GM12878 (cell line): ENCODE results near the gene APPL2. TPM values are rescaled to one million over a fixed set of nuclear protein-coding genes. Genes with fewer than 3 reads are reported as not detected.

Source experiments
- ATAC-seq: fragments of 200-7000 bp; cut with Tn5 transposase; 3 replicates; pipeline ENCODE4 v1.9.1; 2020; ENCODE audit warnings: mild to moderate bottlenecking, moderate library complexity
- BruUV-seq: library from RNA; stranded (reverse); fragments of 400-500 nt; replicated peaks from 2 replicates; lab custom pipeline; 2021; lab: Mats Ljungman, UMichigan
- CTCF ChIA-PET: fragments of 300-600 bp; sonication (Branson Sonifier 250); formaldehyde crosslinking; extraction: SDS; loops from one replicate; lab custom pipeline; 2021; ENCODE audit warnings: inconsistent platforms; lab: Yijun Ruan, JAX
- POLR2A ChIA-PET: fragments of 350-600 bp; formaldehyde crosslinking; extraction: SDS; loops from one replicate; lab custom pipeline; 2021; ENCODE audit warnings: inconsistent platforms; lab: Charles Lee
- RAD21 ChIA-PET: fragments of 300-600 bp; sonication (Branson Sonifier 250); formaldehyde crosslinking; loops from one replicate; lab custom pipeline; 2023; ENCODE audit warnings: antibody characterized with exemption; ENCODE audit not compliant: unreplicated experiment; lab: Charles Lee
- SMC1A ChIA-PET: fragments of 300-600 bp; sonication (Branson Sonifier 250); formaldehyde crosslinking; loops from one replicate; lab custom pipeline; 2023; ENCODE audit not compliant: unreplicated experiment, uncharacterized antibody; lab: Charles Lee
- DNase-seq: peaks from one replicate; pipeline ENCODE4 v3.0.0-alpha.2; 2011; ENCODE audit warnings: low read depth, low spot score
- FAIRE-seq: peaks from 3 replicates; lab custom pipeline; 2011; peaks lifted over from hg19 to GRCh38; lab: Jason Lieb, UNC
- H2AFZ ChIP-seq: 2 replicates; pipeline ENCODE4 v1.6.0; 2011; ENCODE audit warnings: low read depth, low read length, control low read depth; ENCODE audit not compliant: control insufficient read depth
- H3K27ac ChIP-seq: 2 replicates; pipeline ENCODE4 v1.5.1; 2011; ENCODE audit warnings: control low read depth; ENCODE audit not compliant: control insufficient read depth, insufficient read depth
- H3K27me3 ChIP-seq, 2 experiments: replicated peaks in 1 of 2; 2 replicates each; pipeline versions ENCODE4 v1.6.0 to v1.6.1; 2011; ENCODE audit warnings: low read length in 1 of 2; ENCODE audit not compliant: control insufficient read depth in 2 of 2, insufficient read depth in 2 of 2
- H3K36me3 ChIP-seq, 2 experiments: 2 replicates each; pipeline ENCODE4 v1.5.1; 2011; ENCODE audit warnings: low read length in 1 of 2; ENCODE audit not compliant: control insufficient read depth in 2 of 2, insufficient read depth in 2 of 2
- H3K4me1 ChIP-seq: 2 replicates; pipeline ENCODE4 v1.6.1; 2011; ENCODE audit warnings: mild to moderate bottlenecking, low read length, moderate library complexity, mixed read lengths; ENCODE audit not compliant: control insufficient read depth, insufficient read depth
- H3K4me2 ChIP-seq: 2 replicates; pipeline ENCODE4 v1.6.0; 2011; ENCODE audit warnings: control low read depth; ENCODE audit not compliant: control insufficient read depth, insufficient read depth
- H3K4me3 ChIP-seq: fragments of 200-600 bp; sonication (generic); 2 replicates; pipeline ENCODE4 v1.5.1; 2016
- H3K79me2 ChIP-seq: 2 replicates; pipeline ENCODE4 v1.6.0; 2011; ENCODE audit warnings: low read length; ENCODE audit not compliant: control insufficient read depth, insufficient read depth
- H3K9ac ChIP-seq: 2 replicates; pipeline ENCODE4 v1.8.0; 2011; ENCODE audit warnings: low read length, control low read depth, mixed read lengths; ENCODE audit not compliant: control insufficient read depth, insufficient read depth
- H3K9me3 ChIP-seq: replicated peaks from 3 replicates; pipeline ENCODE4 v1.5.1; 2011; ENCODE audit warnings: mild to moderate bottlenecking, low read length; ENCODE audit not compliant: control insufficient read depth, insufficient read depth
- H4K20me1 ChIP-seq: 2 replicates; pipeline ENCODE4 v1.6.0; 2011; ENCODE audit not compliant: control insufficient read depth, insufficient read depth
- BHLHE40 ChIP-seq, 2 experiments: fragments of 450-650 bp in 1 of 2; IDR thresholded peaks; 2 replicates each; pipeline ENCODE4 v1.6.1; 2011 to 2017; ENCODE audit warnings: low read depth in 2 of 2, borderline replicate concordance in 1 of 2, improper control_type of control experiment in 1 of 2, low read length in 1 of 2, mild to moderate bottlenecking in 1 of 2
- JUND ChIP-seq: IDR thresholded peaks from 2 replicates; pipeline ENCODE4 v1.6.1; 2012; ENCODE audit warnings: low read depth, mild to moderate bottlenecking, low read length, improper control_type of control experiment, moderate library complexity
- NFYB ChIP-seq: IDR thresholded peaks from 2 replicates; pipeline ENCODE4 v1.6.1; 2011; ENCODE audit warnings: low read depth, mild to moderate bottlenecking, low read length, improper control_type of control experiment, moderate library complexity; ENCODE audit not compliant: insufficient read depth
- POLR2AphosphoS5 ChIP-seq: IDR thresholded peaks from 2 replicates; pipeline ENCODE4 v1.6.1; 2011; ENCODE audit warnings: mild to moderate bottlenecking, low read length, inconsistent platforms
- RAD21 ChIP-seq: IDR thresholded peaks from 2 replicates; pipeline ENCODE4 v1.6.1; 2011; ENCODE audit warnings: mild to moderate bottlenecking, low read depth, low read length, moderate library complexity; ENCODE audit not compliant: insufficient read depth
- RELA ChIP-seq: fragments of 450-650 bp; IDR thresholded peaks from 2 replicates; pipeline ENCODE4 v1.8.0; 2014; ENCODE audit warnings: borderline replicate concordance; ENCODE audit not compliant: partially characterized antibody
- SUPT20H ChIP-seq: IDR thresholded peaks from 2 replicates; pipeline ENCODE4 v1.6.1; 2011; ENCODE audit warnings: low read depth, mild to moderate bottlenecking, low read length, moderate library complexity, borderline replicate concordance; ENCODE audit not compliant: control insufficient read depth
- WGBS: methylation state at CpG from one replicate; pipeline ENCODE4 v1.1.6; 2016; ENCODE audit warnings: low lambda C conversion rate; ENCODE audit not compliant: insufficient replicate concordance, insufficient coverage; ENCODE audit errors: missing lambda C conversion rate; 5-methylcytosine and 5-hydroxymethylcytosine counted together
- in situ Hi-C: fragments of 300-500 bp; cut with MboI; formaldehyde crosslinking; loops from 9 replicates; pipeline ENCODE4 v1.14.3; 2018; ENCODE audit warnings: mixed read lengths
- intact Hi-C: fragments of 100-400 bp; cut with micrococcal nuclease; formaldehyde crosslinking; loops from one replicate; pipeline ENCODE4 v1.14.2; 2022; ENCODE audit not compliant: unreplicated experiment
- polyA plus RNA-seq, 11 experiments: library from polyadenylated mRNA; depleted of rRNA in 4 of 11; unstranded in 6 of 11; stranded (reverse) in 5 of 11; fragments of >200 nt; fragmentation: Nextera tagmentation in 4 of 11; fragmentation: Illumina TruSeq in 1 of 11; extraction: Ambion mirVana in 4 of 11; extraction: Trizol in 1 of 11; gene quantifications; 1 replicate in 1 of 11; 2 replicates in 10 of 11; pipeline versions ENCODE4 v1.2.1 to v1.2.3, GENCODE V29; 2011 to 2016; ENCODE audit warnings: inconsistent platforms in 2 of 11, missing spikeins in 2 of 11, low read depth in 1 of 11
- total RNA-seq, 4 experiments: library from RNA; depleted of rRNA in 3 of 4; stranded (reverse); fragments of >200 nt in 3 of 4; fragmentation: Illumina TruSeq in 1 of 4; extraction: Trizol in 1 of 4; gene quantifications; 2 replicates each; pipeline versions ENCODE4 v1.2.1 to v1.2.3, GENCODE V29; 2013 to 2021
- TF ChIP-seq, protein P1 (sequence below): fragments of 450-650 bp; IDR thresholded peaks from 2 replicates; pipeline ENCODE4 v1.6.1; 2017; ENCODE audit warnings: mild to moderate bottlenecking, moderate library complexity

Gene APPL2
- total and polyA plus RNA-seq, 10 of the 15 experiments (the other 5 are each of a cell fraction or from before 2014, with no cell fraction given): 1.9 to 14.2 (median 7.5) TPM

DNA sequence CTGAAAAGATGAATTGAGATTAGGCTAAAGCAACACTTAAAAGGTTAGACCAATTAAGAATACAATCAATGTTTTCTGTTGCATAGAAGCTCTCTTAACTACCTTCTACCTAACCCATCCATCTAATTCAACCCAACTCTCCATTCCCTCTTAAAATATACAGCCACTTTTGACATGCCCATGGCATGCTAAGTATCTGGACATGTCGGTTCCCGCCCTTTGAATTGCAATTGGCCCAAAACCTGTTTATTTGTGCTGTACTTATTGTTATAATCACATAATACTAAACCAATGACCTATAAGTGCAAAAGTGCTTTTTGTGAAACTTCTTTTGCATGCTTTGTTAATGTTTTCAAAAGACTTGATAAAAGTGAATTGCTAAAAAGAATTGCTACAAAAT, 37.6 kb upstream of the APPL2 start (continued):
- no peak for TF ChIP-seq POLR2AphosphoS5
- TF ChIP-seq RAD21: no peak

DNA sequence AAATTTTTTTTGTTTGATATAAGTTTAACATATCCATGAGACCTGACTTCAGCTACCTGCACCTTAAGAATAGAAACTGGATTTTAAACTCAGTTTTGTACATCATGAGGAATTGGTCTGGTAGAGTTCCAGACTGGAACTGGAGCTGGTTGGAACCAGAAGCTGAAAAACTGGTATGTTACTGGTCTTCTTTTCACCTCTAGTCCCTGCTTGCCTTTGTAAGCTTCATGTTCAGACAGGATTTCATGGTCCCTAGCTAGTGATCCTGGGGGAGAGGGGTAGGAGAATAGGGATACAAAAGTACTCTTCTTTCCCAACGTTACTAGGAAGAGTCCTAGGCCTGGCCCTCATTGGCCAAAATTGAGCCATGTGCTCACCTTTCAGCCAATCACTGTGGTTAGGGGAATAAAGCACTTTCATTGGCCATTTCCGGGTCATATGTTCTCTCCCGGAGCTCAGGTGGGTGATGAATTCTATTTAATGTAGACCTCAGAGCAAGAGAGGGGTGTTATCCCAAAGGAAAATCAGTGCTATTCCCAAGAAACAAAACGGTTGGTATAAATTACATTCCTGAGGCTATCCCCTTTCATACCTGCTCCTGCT, 36.9 kb upstream of the APPL2 start:
- ChIA-PET RAD21 (no interaction called here), POLR2A (no interaction called here), SMC1A (interaction anchor here (1.0 to 1.7 kb wide), 3 partner anchors 9 to 218 kb away, joined by 3 to 4 read pairs (median 3); no protein-coding TSS in a partner anchor), CTCF (interaction anchor here (1.1 kb wide), 1 partner anchor 107 kb away, joined by 3 read pairs; no protein-coding TSS in a partner anchor)
- intact Hi-C loops (no loop called here), in situ Hi-C loops (no loop called here)
- Histone ChIP-seq H3K4me3 (no peak overlapping the region), H3K79me2 (no peaks in the 10 kb centered on the region), H2AFZ (no peak overlapping the region), H3K27me3 (no peaks in the 10 kb centered on the region), H3K9me3 (no peaks in the 10 kb centered on the region), H3K9ac (no peak overlapping the region), H4K20me1 (no peaks in the 10 kb centered on the region), H3K27ac (no peak overlapping the region), H3K4me1 (no peaks in the 10 kb centered on the region), H3K36me3 (no peaks in the 10 kb centered on the region), H3K4me2 (no peak overlapping the region)
- ATAC-seq (no peak), FAIRE-seq (no peak), DNase-seq (no peak)
- WGBS: 57% methylated on average over 4 of the region's 4 CpGs
- no TSS peak for BruUV-seq
- TF ChIP-seq NFYB (peak; percentile 63; the same call in 1 of the 2 replicates), BHLHE40 (IDR thresholded peaks at IDR 0.05; ENCODE audit: borderline replicate concordance in 1 of 2, low read depth in 2 of 2, low read length in 1 of 2) (no peak)

DNA sequence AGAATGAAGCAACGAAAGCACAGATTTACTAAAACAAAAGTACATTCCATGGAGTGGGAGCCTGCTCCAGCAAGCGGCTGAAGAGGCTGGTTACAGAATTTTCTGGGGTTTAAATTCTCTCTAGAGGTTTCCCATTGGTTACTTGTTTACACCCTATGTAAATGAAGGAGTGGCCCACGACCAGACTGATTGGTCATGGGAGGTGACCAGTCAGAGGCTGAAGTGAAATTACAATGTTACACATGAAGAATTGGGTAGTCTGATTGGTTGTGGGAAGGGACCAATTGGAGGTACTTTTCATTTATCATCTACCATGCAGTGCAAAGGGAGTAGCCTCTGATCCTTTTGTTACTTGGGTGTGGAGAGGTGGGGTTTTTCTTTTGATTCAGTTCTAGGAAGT, 36.2 kb upstream of the APPL2 start:
- BruUV-seq: no TSS peak
- no peak for ATAC-seq
- H3K4me1 ChIP-seq: no peaks in the 10 kb centered on the region
- in situ Hi-C loops (no loop called here), intact Hi-C loops (no loop called here)
- FAIRE-seq: no peak
- no peaks in the 10 kb centered on the region for H3K79me2 ChIP-seq
- H3K27ac ChIP-seq: no peak overlapping the region
- no peaks in the 10 kb centered on the region for H3K36me3 ChIP-seq
- no peak overlapping the region for H3K4me3 ChIP-seq
- H3K9me3 ChIP-seq: no peaks in the 10 kb centered on the region
- no peak overlapping the region for H3K9ac ChIP-seq
- 37% methylated on average over 3 of the region's 3 CpGs for WGBS
- H3K27me3 ChIP-seq: no peaks in the 10 kb centered on the region
- H3K4me2 ChIP-seq: no peak overlapping the region
- no peaks in the 10 kb centered on the region for H4K20me1 ChIP-seq
- POLR2A ChIA-PET: no interaction called here
- SMC1A ChIA-PET: no interaction called here
- H2AFZ ChIP-seq: no peak overlapping the region
- CTCF ChIA-PET: no interaction called here
- DNase-seq: no peak
- RAD21 ChIA-PET: no interaction called here
- TF ChIP-seq, protein P1, sequence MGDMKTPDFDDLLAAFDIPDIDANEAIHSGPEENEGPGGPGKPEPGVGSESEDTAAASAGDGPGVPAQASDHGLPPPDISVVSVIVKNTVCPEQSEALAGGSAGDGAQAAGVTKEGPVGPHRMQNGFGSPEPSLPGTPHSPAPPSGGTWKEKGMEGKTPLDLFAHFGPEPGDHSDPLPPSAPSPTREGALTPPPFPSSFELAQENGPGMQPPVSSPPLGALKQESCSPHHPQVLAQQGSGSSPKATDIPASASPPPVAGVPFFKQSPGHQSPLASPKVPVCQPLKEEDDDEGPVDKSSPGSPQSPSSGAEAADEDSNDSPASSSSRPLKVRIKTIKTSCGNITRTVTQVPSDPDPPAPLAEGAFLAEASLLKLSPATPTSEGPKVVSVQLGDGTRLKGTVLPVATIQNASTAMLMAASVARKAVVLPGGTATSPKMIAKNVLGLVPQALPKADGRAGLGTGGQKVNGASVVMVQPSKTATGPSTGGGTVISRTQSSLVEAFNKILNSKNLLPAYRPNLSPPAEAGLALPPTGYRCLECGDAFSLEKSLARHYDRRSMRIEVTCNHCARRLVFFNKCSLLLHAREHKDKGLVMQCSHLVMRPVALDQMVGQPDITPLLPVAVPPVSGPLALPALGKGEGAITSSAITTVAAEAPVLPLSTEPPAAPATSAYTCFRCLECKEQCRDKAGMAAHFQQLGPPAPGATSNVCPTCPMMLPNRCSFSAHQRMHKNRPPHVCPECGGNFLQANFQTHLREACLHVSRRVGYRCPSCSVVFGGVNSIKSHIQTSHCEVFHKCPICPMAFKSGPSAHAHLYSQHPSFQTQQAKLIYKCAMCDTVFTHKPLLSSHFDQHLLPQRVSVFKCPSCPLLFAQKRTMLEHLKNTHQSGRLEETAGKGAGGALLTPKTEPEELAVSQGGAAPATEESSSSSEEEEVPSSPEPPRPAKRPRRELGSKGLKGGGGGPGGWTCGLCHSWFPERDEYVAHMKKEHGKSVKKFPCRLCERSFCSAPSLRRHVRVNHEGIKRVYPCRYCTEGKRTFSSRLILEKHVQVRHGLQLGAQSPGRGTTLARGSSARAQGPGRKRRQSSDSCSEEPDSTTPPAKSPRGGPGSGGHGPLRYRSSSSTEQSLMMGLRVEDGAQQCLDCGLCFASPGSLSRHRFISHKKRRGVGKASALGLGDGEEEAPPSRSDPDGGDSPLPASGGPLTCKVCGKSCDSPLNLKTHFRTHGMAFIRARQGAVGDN: no peak
- no peak for TF ChIP-seq JUND
- TF ChIP-seq SUPT20H: no peak
- no peak for TF ChIP-seq RELA
